Sigmoid colon (tissue), 3 donors: ENCODE measurements around the gene CADM2.

Experiments used
- CTCF ChIP-seq, 4 experiments: fragments of 450-650 bp in 3 of 4; fragments of 200-600 bp in 1 of 4; IDR thresholded peaks; one replicate each; pipeline ENCODE4 v1.5.1; 2016 to 2019; ENCODE audit warnings: antibody characterized with exemption in 4 of 4, mild to moderate bottlenecking in 3 of 4, moderate library complexity in 2 of 4
- POLR2A ChIP-seq, 2 donors: fragments of 450-650 bp; IDR thresholded peaks; one replicate each; pipeline ENCODE4 v1.6.1; 2016; ENCODE audit warnings: antibody characterized with exemption in 2 of 2, mild to moderate bottlenecking in 2 of 2, moderate library complexity in 2 of 2

GRCh38 chr3:85930718-85931117 lies 971.9 kb downstream of the CADM2 start:
- TF ChIP-seq CTCF (IDR thresholded peaks at IDR 0.05) (no peak), POLR2A (IDR thresholded peaks at IDR 0.05) (no peak)
